TTC549 (cell line): ENCODE measurements around the gene INS.
"Not testable (repeated sequence)": the region's sequence is repeated elsewhere in the genome, so short reads cannot be mapped to it uniquely, and the experiment has no call there.

ENCODE experiments used
- FAIRE-seq: peaks from 2 replicates; lab custom pipeline; 2012; peaks lifted over from hg19 to GRCh38; lab: Jason Lieb, UNC

INS gene

DNA sequence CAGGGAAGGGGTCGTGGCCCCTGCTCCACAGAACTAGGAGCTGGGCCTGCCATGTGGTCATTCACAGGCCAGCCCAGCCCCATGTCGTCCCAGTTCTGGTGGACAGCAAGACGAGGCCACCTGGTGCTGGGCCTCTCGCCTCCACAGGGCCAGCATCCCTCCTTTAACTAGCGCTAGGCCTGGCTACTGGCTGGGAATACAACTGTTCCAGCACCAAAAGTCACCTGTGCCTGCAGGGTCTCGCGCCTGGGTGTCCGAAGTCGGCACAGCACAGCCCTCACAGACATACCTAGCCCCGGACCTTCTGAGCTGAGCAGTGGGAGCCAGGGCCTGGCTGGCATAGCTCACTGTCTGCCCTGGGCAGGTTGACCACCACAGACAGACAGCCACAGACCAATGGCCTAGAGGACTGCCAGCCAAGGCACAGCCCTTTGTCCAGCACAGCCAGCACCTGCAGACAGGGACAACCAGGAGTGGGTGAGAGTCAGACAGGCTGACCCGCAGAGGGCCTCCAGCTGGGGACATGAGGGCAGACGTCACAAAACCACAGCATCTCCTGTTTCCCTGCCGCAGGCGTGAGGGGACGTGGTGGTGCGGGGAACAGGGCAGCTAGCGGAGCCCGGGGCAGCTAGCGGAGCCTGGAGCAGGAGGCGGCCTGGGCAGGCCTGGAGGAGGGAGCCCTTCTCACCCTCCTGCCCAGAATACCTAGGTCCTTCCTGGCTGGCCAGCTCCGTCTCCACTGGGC, 37.8 kb upstream of the INS start:
- FAIRE-seq: no peak

DNA sequence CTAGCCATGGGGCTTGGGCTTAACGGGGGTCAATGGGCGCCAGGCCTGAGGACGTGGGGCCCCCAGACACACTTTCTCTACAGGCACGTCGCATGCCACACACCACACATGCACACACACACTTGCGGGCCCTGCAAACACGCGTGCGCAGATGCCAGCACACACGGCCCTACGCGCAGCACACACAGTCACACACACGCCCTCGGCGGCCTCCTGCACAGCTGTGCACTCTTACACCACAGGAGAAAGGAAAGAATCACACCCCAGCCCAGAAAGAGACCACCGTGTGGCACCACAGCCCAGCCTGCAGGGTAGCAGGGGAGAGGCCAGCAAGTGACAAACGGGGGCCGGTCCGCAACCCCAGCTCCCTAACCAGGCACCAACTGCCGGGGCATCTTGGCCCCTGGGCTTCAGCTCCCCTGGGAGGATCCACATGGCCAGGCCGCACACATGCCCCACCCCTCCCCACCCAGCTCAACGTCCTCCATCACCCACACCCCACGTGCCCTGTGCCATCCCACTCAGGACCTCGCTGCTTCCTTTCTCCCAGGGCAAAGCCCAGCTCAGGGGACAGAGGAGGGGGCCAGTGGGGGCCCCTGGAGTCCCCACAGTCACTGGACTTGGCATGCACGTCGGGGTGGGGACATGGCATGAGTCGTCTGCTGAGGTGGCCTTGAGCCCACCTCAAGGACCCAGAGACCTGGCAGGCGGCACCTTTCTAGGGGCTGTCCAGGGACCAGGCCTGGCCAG, 36.9 kb upstream of the INS start:
- FAIRE-seq: no peak

DNA sequence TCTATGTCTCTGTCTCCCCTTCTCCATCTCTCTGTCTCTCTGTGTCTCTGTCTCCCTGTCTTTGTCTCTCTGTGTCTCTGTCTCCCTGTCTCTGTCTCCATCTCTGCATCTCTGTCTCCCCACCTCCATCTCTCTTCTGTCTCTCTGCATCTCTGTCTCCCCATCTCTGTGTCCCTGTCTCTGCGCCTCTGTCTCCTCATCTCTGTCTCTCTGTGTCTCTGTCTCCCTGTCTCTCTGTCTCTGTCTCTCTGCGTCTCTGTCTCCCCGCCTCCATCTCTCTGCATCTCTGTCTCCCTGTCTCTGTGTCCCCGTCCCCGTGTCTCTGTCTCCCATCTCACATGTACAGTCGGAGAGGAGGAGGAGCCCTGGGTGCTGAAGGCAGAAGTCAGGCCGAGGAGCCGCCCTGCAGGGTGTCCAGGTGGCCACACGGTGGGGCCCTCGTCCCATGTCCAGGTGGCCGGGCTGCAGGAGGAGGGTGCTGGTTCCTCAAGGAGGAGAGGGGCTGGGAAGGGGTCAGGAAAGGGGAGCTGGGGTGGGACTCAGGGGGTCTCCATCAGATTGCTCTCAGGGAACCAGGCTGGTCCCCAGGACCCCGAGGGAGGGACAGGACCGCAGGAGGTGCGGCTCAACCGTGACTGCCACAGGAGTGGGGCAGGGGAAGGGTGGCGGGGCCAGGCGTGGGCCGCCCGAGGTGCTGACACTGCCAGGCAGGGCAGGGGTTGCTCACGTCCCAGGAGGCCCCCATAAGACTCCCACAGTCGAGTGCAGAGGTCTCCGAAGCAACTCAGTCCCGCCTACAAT, 36.2 kb upstream of the INS start:
- no peak for FAIRE-seq

DNA sequence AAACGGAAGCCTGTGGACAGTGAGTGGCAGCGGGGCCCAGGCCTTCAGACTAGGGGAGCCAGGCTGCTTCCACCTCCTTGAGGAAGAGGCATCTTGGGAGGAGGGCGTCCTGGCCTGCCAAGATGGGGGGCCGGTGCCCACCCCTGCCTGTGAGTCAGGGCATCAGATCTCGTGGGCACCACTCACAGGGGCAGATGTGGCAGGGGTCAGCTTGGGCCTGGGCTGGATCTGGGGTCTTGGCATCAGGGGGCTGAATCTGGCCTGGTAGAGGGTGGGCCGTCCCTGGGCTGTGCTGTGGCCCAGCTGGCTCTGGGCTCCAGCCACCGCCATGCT, 34.7 kb upstream of the INS start:
- no peak for FAIRE-seq

DNA sequence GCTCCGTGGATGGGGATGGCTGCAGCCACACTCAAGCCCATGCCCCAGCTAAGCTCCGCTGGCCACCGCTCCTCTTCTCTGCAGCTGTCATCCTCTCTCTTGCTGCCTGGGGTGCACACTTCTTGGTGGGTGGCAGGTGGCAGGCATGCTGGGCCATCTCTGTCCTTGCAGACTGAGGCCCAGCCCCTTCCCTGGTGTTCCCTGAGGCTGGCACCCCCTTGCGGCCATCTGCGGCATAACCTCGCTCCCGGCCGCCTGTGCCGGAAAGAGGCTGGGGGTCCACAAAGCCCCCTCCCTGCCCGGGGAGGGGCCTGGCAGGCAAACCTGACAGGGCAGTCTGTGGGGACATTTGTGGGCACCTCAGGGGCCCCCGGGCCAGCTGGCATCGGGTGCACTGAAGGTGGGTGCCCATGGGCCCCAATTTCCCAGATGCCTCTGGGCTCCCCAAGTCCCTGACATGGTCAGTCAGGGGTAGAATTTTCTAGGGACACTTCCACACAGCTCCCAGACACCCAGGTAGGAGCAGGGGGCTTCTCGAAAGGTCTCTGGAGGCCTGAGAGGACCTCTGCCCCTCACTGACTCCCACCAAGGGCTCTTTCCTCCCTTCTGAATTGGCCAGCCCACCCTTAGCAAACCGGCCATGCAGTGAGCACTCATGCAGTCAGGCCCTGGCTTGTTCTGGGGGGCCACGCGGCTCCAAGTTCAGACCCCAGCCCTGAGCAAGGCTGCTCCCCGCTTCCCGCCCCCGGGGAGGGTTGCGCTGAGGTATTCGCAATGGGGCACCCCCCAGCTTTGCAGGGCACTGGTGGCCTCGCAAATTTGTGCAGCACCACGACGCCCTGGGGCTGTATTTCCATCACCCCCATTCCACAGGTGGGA, 34.1 kb upstream of the INS start:
- no peak for FAIRE-seq

- FAIRE-seq: not testable (repeated sequence)
These were observed 33.0 kb upstream of the INS start for GRCh38 chr11:2193888-2194595.

GRCh38 chr11:2193099-2193887, 32.3 kb upstream of the INS start:
- FAIRE-seq: no peak

GRCh38 chr11:2192435-2192834, 31.4 kb upstream of the INS start:
- no peak for FAIRE-seq

GRCh38 chr11:2191883-2192282, 30.9 kb upstream of the INS start:
- no peak for FAIRE-seq

DNA sequence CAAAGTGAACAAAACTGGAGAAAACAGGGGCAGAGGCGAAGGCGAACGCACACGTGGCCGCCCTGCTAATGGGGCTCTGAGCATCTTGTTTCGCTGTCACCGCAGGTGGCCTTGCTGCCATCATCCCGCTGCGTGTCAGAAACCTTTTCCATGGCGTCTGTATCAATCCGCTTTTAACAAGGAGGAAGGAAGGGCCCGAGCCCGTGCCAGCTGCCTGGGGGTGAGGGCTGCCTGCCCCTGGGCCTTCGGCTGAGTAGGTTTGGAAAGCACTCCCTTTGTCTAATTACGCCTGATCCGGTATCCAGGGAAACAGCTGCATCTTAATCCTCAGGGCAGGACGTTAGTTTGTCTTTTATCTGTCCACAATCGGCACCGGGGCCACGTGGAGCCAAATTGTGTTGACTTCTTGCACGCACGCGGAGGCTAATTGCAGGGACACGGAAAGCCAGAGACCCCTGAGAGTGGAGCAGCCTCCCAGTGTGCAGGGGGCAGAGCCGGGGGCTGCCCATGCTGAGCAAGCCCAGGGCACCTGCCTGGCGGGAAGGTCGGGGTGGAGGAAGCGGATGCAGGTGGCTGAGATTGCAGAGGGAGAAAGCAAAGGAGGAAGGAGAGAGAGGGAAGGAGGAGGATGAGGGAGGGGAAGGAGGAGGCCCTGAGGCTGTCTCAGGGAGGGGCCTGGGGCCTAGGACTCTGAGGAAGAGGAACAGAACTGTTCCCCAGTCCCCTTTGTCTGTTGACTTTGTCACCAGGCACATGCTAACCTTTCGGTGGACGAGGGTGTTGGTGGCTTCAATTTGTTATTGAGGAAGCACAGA, 29.9 kb upstream of the INS start:
- no peak for FAIRE-seq

DNA sequence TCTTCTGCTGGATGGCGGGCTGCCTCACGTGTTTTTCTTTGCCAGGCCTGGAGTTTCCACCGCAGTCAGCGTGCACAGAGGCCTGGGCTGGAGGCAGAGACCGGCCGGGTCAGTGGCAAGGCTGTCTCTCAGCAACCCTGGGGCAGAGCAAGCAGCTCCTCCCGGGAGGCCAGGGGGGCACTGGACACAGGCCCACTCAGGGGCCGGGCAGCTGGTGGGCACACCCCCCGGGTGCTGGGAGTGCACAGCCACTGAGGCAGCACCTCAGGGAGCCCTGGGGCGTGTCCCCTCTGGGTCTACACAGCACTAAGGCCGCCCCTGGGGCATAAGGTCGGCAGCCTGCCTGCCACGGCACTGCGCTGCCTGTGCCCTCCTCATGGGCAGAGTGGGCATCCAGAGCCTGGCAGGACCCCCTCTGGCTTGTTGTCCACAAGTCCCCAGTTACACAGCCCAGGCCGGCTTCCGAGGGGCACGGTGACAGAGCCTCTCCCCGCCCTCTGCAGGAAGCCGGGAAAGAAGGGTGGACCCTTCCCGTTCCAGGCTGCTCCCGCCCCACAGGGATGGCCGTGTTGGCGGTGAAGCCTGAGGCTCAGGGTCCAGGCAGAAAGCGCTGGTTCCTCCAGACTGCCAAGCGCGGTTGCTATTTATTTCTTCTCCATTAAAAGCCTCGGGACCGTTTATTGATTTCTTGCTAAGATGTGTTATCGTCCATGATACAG, 29.1 kb upstream of the INS start:
- FAIRE-seq: no peak

GRCh38 chr11:2188745-2189144, 27.7 kb upstream of the INS start:
- FAIRE-seq: no peak

DNA sequence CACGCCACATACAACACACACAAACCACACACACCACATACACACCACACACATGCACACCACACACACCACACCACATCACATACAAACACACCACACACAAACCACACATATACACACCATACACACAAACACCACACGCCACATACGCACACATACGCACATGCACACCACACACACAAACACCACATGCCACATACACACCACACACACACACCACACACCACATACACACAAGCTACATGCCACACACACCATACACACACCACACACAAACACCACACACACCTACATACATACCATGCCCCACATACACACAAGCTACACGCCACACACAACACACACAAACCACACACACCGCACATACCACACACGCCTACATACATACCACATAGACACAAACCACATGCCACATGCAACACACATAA, 26.3 kb upstream of the INS start:
- FAIRE-seq: no peak

- FAIRE-seq: no peak
These were observed 25.8 kb upstream of the INS start for GRCh38 chr11:2186669-2187279.

GRCh38 chr11:2185324-2186085, 24.5 kb upstream of the INS start:
- no peak for FAIRE-seq

- no peak for FAIRE-seq
These were observed 21.9 kb upstream of the INS start for GRCh38 chr11:2182692-2183474.

DNA sequence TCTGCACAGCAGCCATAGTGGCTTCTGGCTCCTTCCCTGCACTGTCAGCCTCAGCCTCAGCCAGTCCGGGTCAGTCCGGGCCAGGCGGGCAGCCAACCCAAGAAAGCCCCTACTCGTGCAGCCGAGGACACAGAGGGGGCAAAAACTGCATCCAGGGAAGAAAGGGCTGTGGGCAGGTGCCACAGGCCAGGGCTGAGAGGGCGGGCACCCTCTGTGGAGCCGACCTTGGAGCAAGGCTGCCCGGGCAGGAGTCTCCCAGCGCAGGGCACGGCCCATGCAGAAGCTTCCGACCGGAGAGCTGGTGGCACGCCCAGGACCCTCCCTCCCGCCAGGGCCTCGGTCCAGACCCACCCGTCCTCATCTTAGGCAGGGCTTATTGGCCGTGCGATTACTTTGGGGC, 21.1 kb upstream of the INS start:
- no peak for FAIRE-seq
